Breast epithelium (tissue), 3 donors: ENCODE measurements around the gene PLEKHO1.

Experiments used
- CTCF ChIP-seq, 3 donors: fragments of 450-650 bp; IDR thresholded peaks; one replicate each; pipeline ENCODE4 v1.5.1; 2016 to 2017; ENCODE audit warnings: antibody characterized with exemption in 3 of 3, mild to moderate bottlenecking in 3 of 3, moderate library complexity in 3 of 3
- POLR2A ChIP-seq: fragments of 450-650 bp; IDR thresholded peaks from one replicate; pipeline ENCODE4 v1.6.1; 2016; ENCODE audit warnings: antibody characterized with exemption, mild to moderate bottlenecking, moderate library complexity
- POLR2AphosphoS5 ChIP-seq, 3 donors: sonication (generic); formaldehyde crosslinking; IDR thresholded peaks; one replicate each; pipeline ENCODE4 v1.6.1; 2017; ENCODE audit warnings: antibody characterized with exemption in 3 of 3

- TF ChIP-seq CTCF (IDR thresholded peaks at IDR 0.05) (no peak), POLR2AphosphoS5 (IDR thresholded peaks at IDR 0.05) (no peak), POLR2A (no peak)
Observed at GRCh38 chr1:150155413-150156071, 5.8 kb downstream of the PLEKHO1 start.
